WI38 (cell line): ENCODE data around the gene SLX4IP.

Experiments
- H3K4me3 ChIP-seq: 2 replicates; pipeline ENCODE4 v1.5.1; 2011; ENCODE audit warnings: low read depth, mild to moderate bottlenecking, control low read depth, low read length
- TF ChIP-seq, protein P1 (sequence below): IDR thresholded peaks from 2 replicates; pipeline ENCODE4 v1.5.1; 2012; ENCODE audit warnings: low read depth, mild to moderate bottlenecking, control low read depth, low read length

SLX4IP gene

DNA sequence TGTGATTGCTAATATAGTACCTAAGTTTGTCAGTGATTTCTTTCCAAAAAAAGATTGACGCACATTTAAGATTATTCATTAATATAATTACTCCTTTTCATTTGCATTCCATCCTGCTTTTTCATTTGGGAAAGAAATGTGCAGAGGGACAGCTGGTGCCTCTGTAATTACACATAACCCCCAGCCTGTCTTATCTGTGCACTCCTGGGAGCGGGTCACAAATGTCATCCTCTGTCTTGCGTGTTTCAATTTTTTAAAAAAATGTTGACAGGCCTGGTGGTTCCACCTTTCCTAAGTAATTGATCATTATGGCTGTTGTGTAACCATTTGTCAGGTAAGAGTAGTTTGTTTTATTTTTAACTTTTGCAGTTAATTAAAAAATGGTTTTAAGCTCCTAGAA lies 92.7 kb downstream of the SLX4IP start:
- TF ChIP-seq, protein P1, sequence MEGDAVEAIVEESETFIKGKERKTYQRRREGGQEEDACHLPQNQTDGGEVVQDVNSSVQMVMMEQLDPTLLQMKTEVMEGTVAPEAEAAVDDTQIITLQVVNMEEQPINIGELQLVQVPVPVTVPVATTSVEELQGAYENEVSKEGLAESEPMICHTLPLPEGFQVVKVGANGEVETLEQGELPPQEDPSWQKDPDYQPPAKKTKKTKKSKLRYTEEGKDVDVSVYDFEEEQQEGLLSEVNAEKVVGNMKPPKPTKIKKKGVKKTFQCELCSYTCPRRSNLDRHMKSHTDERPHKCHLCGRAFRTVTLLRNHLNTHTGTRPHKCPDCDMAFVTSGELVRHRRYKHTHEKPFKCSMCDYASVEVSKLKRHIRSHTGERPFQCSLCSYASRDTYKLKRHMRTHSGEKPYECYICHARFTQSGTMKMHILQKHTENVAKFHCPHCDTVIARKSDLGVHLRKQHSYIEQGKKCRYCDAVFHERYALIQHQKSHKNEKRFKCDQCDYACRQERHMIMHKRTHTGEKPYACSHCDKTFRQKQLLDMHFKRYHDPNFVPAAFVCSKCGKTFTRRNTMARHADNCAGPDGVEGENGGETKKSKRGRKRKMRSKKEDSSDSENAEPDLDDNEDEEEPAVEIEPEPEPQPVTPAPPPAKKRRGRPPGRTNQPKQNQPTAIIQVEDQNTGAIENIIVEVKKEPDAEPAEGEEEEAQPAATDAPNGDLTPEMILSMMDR = no peak
- H3K4me3 ChIP-seq = no peak overlapping the region

DNA sequence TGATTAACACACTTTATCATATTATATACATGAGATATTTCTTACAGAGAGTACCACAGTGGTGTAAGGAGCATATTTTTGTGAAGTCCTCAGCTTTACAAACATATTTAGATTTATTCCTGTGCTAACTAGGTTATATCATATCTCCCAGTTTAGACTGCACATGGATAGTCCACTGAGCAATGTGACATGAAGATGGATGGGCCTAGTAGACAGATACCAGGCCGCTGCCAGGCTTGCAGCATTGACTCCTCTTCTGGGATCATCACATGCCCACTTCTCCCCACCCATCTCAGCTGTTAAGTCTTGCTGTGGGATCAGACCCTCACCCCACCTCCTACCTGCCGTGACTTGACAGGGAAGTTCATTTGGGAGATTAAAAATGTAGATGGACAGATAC lies 95.8 kb downstream of the SLX4IP start:
- TF ChIP-seq, protein P1 = no peak
- no peak overlapping the region for H3K4me3 ChIP-seq

DNA sequence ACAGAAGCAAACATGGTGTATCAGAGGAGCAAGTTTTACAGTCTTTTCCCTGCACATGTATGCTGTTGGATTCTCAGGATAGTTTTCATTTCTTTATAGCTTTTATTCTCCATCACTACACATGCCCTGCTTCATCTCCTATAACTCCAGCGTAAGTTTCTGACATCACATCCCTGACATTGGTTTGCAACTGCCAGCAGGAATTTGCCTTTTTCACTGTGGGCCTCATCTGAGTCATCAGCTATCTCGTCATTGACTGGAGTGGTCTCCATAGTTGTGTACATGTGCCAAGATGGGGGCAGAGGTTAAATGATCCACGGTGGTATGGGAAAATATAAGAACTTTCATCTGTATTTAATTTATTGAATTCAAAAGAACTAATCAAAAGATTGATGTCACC lies 96.7 kb downstream of the SLX4IP start:
- TF ChIP-seq, protein P1 = no peak
- no peak overlapping the region for H3K4me3 ChIP-seq

DNA sequence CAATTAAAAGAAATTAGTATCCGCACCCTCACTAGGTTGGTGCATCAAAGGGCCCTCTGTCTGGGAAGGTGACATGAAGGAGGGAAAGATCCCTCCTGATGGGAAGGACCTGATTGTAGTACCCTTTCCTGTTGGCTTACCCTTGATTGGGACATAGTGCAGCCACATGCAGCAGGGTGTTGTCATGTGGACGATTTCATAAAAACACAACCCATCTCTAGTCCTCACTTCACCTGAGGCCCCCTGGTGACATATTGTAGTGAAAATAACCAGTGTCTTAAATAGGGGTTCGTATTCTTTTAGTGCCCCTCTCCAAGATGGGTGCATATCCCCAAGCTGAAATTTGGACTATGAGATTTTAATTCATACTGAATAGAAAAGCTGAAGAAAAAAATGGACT lies 97.3 kb downstream of the SLX4IP start:
- TF ChIP-seq, protein P1 = no peak
- no peak overlapping the region for H3K4me3 ChIP-seq

DNA sequence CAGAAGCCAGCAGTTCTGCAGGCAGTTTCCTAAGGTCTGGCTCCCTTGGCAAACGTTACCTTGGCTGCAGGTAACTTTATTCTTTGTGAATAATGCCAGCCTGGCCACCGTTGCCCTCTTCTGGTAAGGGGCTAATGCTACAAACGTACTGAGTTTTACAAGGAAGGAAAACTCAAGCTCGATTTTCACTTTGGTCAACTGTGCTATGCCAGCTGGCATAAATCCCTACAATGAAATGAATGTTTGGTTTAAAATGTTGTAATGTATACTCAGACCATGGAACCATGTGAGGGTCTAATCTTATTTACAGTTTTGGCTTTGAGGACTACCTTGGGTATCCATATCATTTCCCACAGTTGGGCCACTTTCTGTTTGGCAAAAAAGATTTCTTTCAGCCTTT lies 101.4 kb downstream of the SLX4IP start:
- TF ChIP-seq, protein P1 = no peak

DNA sequence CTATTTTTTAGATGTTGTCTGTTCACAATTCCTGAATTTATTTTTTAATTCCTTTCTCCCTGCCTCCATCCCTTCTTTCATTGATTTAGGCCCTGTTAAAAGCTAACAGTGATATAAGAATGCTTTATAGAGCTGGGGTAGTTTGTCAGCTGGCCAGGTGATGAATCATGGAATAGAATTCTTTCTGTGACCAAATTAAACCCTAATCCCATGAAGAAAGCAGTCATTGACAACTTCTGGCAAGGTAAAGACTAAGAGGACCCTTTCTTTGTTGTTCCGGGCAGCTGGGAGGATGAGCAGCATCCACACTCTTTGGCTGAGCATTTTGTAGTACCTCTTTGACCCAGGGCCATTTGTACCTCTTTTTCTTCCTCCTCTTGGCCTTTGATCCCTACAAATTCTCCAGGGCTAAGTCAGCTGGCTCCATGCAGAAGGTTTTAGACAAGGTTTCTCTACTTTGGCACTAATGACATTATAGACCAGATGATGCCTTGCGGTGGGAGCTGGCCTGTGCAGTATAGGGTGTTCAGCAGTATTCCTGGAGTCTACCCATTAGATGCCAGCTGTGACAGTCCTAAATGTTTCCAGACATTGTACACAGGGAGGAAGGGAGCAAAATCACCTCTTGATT lies 102.9 kb downstream of the SLX4IP start:
- H3K4me3 ChIP-seq = no peak overlapping the region
- TF ChIP-seq, protein P1 = no peak

More for the DNA sequence above, 101.4 kb downstream of the SLX4IP start:
- H3K4me3 ChIP-seq = no peak overlapping the region

DNA sequence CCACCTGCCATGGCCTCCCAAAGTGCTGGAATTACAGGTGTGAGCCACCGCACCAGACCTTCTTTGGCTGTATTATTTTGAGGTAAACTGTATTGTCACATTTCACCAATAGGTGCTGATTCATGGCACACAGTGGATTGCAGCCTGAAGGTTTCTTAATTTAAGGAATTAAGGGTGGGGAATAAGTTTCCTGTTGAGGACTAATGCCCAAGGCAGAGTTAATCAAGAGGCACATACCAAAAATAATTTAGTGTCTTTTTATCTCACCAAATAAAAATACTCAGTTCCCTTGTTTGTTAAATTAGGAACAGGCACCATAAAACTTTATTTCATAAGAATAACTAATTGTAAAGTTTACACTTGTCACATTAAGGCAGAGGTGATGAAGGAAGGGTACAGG lies 103.7 kb downstream of the SLX4IP start:
- TF ChIP-seq, protein P1 = no peak
- no peak overlapping the region for H3K4me3 ChIP-seq
